ENCODE results near the gene SLC52A3. TPM values are rescaled to one million over a fixed set of nuclear protein-coding genes. Genes with fewer than 3 reads are reported as not detected.

The SLC52A3 gene
- 5.0 and 5.1 TPM in 2 replicates for polyA plus RNA-seq (2013)

DNA sequence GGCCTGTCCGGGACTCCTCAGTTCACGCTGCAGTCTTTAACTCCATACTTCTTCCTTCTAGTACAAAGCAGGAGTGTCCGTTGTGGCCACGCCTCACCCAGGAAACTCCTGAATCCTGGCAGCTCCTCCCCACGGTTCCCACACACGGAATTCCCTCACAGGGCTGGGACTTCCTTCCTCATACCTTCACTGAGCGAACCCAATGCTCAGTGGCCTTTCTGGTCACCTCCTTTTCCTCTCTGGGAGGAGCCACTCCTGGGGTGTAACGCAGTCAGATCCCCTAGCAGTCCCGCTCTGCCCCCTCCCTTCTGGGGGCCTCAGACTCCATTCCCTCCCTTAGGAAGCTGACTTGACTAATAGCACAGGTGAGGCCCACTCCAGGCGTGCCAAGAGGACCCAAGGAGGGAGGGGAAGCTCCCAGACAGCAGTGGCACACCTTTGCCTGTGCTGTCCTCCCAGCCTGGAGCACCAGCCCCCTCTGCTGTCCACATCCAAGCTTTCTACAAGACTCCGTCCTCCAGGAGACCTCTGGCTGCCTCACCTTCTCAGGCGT lies at the start of gene SLC52A3:
TSS of gene SLC52A3 (minus strand) at position 75 of the 553 bp plus-strand sequence. CDS start 2,726 bp downstream, outside the sequence.
- Histone ChIP-seq H3K4me3 (ENCODE audit: low read depth, low read length) (no peak within 1 kb of the TSS), H3K27me3 (ENCODE audit: insufficient read depth, low read length) (no peaks in the 10 kb centered on the region), H4K91ac (ENCODE audit: low read depth, low read length) (peak within 1 kb of the TSS; percentile 13), H3K4me2 (ENCODE audit: low read length) (no peak within 1 kb of the TSS), H3K14ac (ENCODE audit: low read length) (no peak within 1 kb of the TSS), H2AFZ (ENCODE audit: insufficient read depth, low read length, poor library complexity) (peak within 1 kb of the TSS; percentile 5), H4K12ac (ENCODE audit: low read depth, low read length) (no peak within 1 kb of the TSS), H3K36me3 (ENCODE audit: control insufficient read depth in 1 of 2, insufficient read depth in 2 of 2, low read length in 2 of 2) (no peaks in the 10 kb centered on the region), H3K9ac (ENCODE audit: low read length) (no peak within 1 kb of the TSS), H3K79me1 (ENCODE audit: low read length) (no peaks in the 10 kb centered on the region), H3K23ac (ENCODE audit: low read length) (no peak within 1 kb of the TSS), H2BK5ac (ENCODE audit: low read depth, low read length, poor library complexity) (no peak within 1 kb of the TSS), H2BK120ac (ENCODE audit: insufficient read depth, low read length, poor library complexity) (no peak within 1 kb of the TSS), H3K9me3 (ENCODE audit: insufficient read depth, low read depth, low read length) (no peaks in the 10 kb centered on the region), H2AK5ac (ENCODE audit: low read length) (no peak within 1 kb of the TSS), H3K27ac (ENCODE audit: low read depth, low read length) (no peak within 1 kb of the TSS), H3K79me2 (ENCODE audit: control insufficient read depth, insufficient read depth, low read length, poor library complexity) (no peaks in the 10 kb centered on the region), H3K18ac (ENCODE audit: low read length) (no peak within 1 kb of the TSS), H3K4me1 (ENCODE audit: control insufficient read depth in 1 of 2, insufficient read depth in 2 of 2, low read length in 2 of 2) (no peaks in the 10 kb centered on the region), H3K4ac (ENCODE audit: low read depth, low read length) (no peak within 1 kb of the TSS), H2BK12ac (ENCODE audit: low read length) (no peak within 1 kb of the TSS), H4K8ac (ENCODE audit: low read depth, low read length) (peak within 1 kb of the TSS; percentile 26)
- DNase-seq, result peak; percentile 33 to 41
- no CpG with 5 or more reads among the region's 12 CpGs for WGBS (ENCODE audit: extremely low coverage, insufficient coverage, insufficient read length)

DNA sequence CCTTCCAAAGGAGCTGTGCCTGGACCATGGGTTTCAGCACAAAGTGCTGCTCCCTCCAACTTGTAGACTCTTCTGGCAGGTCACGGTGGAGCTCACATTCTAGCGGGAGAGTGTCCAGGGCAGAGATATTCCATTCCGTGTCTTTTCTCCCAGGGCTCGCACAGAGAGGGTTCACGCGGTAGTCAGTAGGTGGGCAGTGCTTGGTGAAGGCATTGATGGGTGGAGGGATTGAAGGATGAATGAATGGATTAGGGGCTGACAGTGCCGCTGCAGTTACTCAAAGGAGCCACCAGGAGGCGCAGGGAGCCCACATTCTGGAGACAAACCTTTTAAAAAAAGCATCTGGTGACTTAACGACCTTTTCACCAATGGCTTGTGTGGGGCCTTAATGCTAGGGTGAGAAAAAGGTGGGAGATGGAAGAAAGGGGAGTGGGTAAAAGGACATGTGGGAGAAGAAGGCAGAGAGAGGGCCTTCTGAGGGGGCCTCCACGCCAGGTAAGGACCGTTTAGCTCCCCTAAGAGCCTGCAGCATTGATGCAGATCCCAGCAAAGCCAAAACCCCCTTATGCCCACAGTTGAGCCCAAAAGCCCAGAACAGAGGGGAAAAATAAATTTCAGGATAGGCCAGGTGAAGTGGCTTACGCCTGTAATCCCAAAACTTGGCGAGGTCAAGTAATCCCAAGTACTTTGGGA lies 47.8 kb upstream of the SLC52A3 start:
- no peaks in the 10 kb centered on the region for H3K79me1 ChIP-seq (ENCODE audit: low read length)
- no peak overlapping the region for H2BK5ac ChIP-seq (ENCODE audit: low read depth, low read length, poor library complexity)
- H2BK12ac ChIP-seq (ENCODE audit: low read length), result no peak overlapping the region
- H4K8ac ChIP-seq (ENCODE audit: low read depth, low read length), result no peak overlapping the region
- H4K12ac ChIP-seq (ENCODE audit: low read depth, low read length), result no peak overlapping the region
- H3K18ac ChIP-seq (ENCODE audit: low read length), result no peak overlapping the region
- H2AFZ ChIP-seq (ENCODE audit: insufficient read depth, low read length, poor library complexity), result no peak overlapping the region
- H4K91ac ChIP-seq (ENCODE audit: low read depth, low read length), result no peak overlapping the region
- no peak overlapping the region for H3K4ac ChIP-seq (ENCODE audit: low read depth, low read length)
- no peak overlapping the region for H3K4me3 ChIP-seq (ENCODE audit: low read depth, low read length)
- H3K27ac ChIP-seq (ENCODE audit: low read depth, low read length), result no peak overlapping the region
- H3K27me3 ChIP-seq (ENCODE audit: insufficient read depth, low read length), result no peaks in the 10 kb centered on the region
- no peak overlapping the region for H2BK120ac ChIP-seq (ENCODE audit: insufficient read depth, low read length, poor library complexity)
- no peak overlapping the region for H3K23ac ChIP-seq (ENCODE audit: low read length)
- no CpG with 5 or more reads among the region's 13 CpGs for WGBS (ENCODE audit: extremely low coverage, insufficient coverage, insufficient read length)
- no peak overlapping the region for H3K14ac ChIP-seq (ENCODE audit: low read length)
- peaks cover 2% of the 10 kb centered on the region for H3K9me3 ChIP-seq (ENCODE audit: insufficient read depth, low read depth, low read length)
- no peaks in the 10 kb centered on the region for H3K4me1 ChIP-seq (ENCODE audit: control insufficient read depth in 1 of 2, insufficient read depth in 2 of 2, low read length in 2 of 2)
- no peaks in the 10 kb centered on the region for H3K36me3 ChIP-seq (ENCODE audit: control insufficient read depth in 1 of 2, insufficient read depth in 2 of 2, low read length in 2 of 2)
- no peaks in the 10 kb centered on the region for H3K79me2 ChIP-seq (ENCODE audit: control insufficient read depth, insufficient read depth, low read length, poor library complexity)
- H3K4me2 ChIP-seq (ENCODE audit: low read length), result no peak overlapping the region
- no peak overlapping the region for H2AK5ac ChIP-seq (ENCODE audit: low read length)
- DNase-seq, result peak; percentile 57 to 85
- H3K9ac ChIP-seq (ENCODE audit: low read length), result no peak overlapping the region

DNA sequence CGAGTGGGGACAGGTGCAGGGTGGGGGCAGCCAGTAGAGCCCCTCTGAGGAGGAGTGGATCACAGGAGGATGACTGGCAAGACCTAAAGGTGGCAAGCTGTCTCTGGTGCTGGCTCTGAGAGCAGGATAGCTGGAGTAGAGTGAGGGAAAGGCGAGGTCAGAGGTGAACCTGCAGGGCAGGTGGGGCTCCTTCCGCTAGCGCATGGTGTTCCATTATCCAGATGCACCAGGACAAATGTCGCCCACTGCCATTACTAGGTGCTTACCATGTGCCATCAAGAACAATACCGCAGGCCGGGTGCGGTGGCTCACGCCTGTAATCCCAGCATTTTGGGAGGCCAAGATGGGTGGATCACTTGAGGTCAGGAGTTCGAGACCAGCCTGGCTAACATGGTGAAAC lies 46.9 kb upstream of the SLC52A3 start:
- H3K4ac ChIP-seq (ENCODE audit: low read depth, low read length), result no peak overlapping the region
- no peak overlapping the region for H3K9ac ChIP-seq (ENCODE audit: low read length)
- no peak overlapping the region for H4K91ac ChIP-seq (ENCODE audit: low read depth, low read length)
- no peaks in the 10 kb centered on the region for H3K4me1 ChIP-seq (ENCODE audit: control insufficient read depth in 1 of 2, insufficient read depth in 2 of 2, low read length in 2 of 2)
- no CpG with 5 or more reads among the region's 10 CpGs for WGBS (ENCODE audit: extremely low coverage, insufficient coverage, insufficient read length)
- peaks cover 2% of the 10 kb centered on the region for H3K9me3 ChIP-seq (ENCODE audit: insufficient read depth, low read depth, low read length)
- H3K36me3 ChIP-seq (ENCODE audit: control insufficient read depth in 1 of 2, insufficient read depth in 2 of 2, low read length in 2 of 2), result no peaks in the 10 kb centered on the region
- H3K4me3 ChIP-seq (ENCODE audit: low read depth, low read length), result no peak overlapping the region
- H2AFZ ChIP-seq (ENCODE audit: insufficient read depth, low read length, poor library complexity), result no peak overlapping the region
- no peak overlapping the region for H2BK12ac ChIP-seq (ENCODE audit: low read length)
- no peak overlapping the region for H4K12ac ChIP-seq (ENCODE audit: low read depth, low read length)
- no peaks in the 10 kb centered on the region for H3K79me1 ChIP-seq (ENCODE audit: low read length)
- no peak overlapping the region for H4K8ac ChIP-seq (ENCODE audit: low read depth, low read length)
- H3K27me3 ChIP-seq (ENCODE audit: insufficient read depth, low read length), result no peaks in the 10 kb centered on the region
- H2BK120ac ChIP-seq (ENCODE audit: insufficient read depth, low read length, poor library complexity), result no peak overlapping the region
- H3K4me2 ChIP-seq (ENCODE audit: low read length), result no peak overlapping the region
- no peak overlapping the region for H2AK5ac ChIP-seq (ENCODE audit: low read length)
- H2BK5ac ChIP-seq (ENCODE audit: low read depth, low read length, poor library complexity), result no peak overlapping the region
- H3K79me2 ChIP-seq (ENCODE audit: control insufficient read depth, insufficient read depth, low read length, poor library complexity), result no peaks in the 10 kb centered on the region
- DNase-seq, result no peak
- H3K27ac ChIP-seq (ENCODE audit: low read depth, low read length), result no peak overlapping the region
- H3K14ac ChIP-seq (ENCODE audit: low read length), result no peak overlapping the region
- no peak overlapping the region for H3K23ac ChIP-seq (ENCODE audit: low read length)
- no peak overlapping the region for H3K18ac ChIP-seq (ENCODE audit: low read length)

DNA sequence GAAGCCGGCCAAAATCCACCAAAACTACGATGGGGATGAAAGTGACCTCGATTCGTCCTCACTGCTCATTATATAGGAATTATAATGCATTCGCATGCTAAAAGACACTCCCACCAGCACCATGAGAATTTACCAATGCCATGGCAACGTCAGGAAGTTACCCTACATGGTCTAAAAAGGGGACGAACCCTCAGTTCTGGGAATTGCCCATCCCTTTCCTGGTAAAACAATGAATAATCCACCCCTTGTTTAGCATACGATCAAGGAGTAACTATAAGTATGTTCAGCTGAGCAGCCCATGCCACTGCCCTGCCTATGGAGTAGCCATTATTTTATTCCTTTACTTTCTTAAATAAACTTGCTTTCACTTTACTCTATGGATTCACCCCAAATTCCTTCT lies 45.1 kb upstream of the SLC52A3 start:
- no peak overlapping the region for H3K27ac ChIP-seq (ENCODE audit: low read depth, low read length)
- no peaks in the 10 kb centered on the region for H3K79me2 ChIP-seq (ENCODE audit: control insufficient read depth, insufficient read depth, low read length, poor library complexity)
- no peak overlapping the region for H2BK5ac ChIP-seq (ENCODE audit: low read depth, low read length, poor library complexity)
- no peak overlapping the region for H3K18ac ChIP-seq (ENCODE audit: low read length)
- no peak overlapping the region for H2AFZ ChIP-seq (ENCODE audit: insufficient read depth, low read length, poor library complexity)
- no peaks in the 10 kb centered on the region for H3K79me1 ChIP-seq (ENCODE audit: low read length)
- H3K23ac ChIP-seq (ENCODE audit: low read length), result no peak overlapping the region
- no peak overlapping the region for H3K14ac ChIP-seq (ENCODE audit: low read length)
- no peaks in the 10 kb centered on the region for H3K27me3 ChIP-seq (ENCODE audit: insufficient read depth, low read length)
- no peak overlapping the region for H2AK5ac ChIP-seq (ENCODE audit: low read length)
- WGBS (ENCODE audit: extremely low coverage, insufficient coverage, insufficient read length), result no CpG with 5 or more reads among the region's 8 CpGs
- H4K12ac ChIP-seq (ENCODE audit: low read depth, low read length), result no peak overlapping the region
- no peak overlapping the region for H4K91ac ChIP-seq (ENCODE audit: low read depth, low read length)
- peaks cover 2% of the 10 kb centered on the region for H3K9me3 ChIP-seq (ENCODE audit: insufficient read depth, low read depth, low read length)
- H3K36me3 ChIP-seq (ENCODE audit: control insufficient read depth in 1 of 2, insufficient read depth in 2 of 2, low read length in 2 of 2), result no peaks in the 10 kb centered on the region
- no peak overlapping the region for H3K9ac ChIP-seq (ENCODE audit: low read length)
- H3K4ac ChIP-seq (ENCODE audit: low read depth, low read length), result no peak overlapping the region
- H4K8ac ChIP-seq (ENCODE audit: low read depth, low read length), result no peak overlapping the region
- no peaks in the 10 kb centered on the region for H3K4me1 ChIP-seq (ENCODE audit: control insufficient read depth in 1 of 2, insufficient read depth in 2 of 2, low read length in 2 of 2)
- H3K4me3 ChIP-seq (ENCODE audit: low read depth, low read length), result no peak overlapping the region
- H3K4me2 ChIP-seq (ENCODE audit: low read length), result no peak overlapping the region
- no peak overlapping the region for H2BK120ac ChIP-seq (ENCODE audit: insufficient read depth, low read length, poor library complexity)
- H2BK12ac ChIP-seq (ENCODE audit: low read length), result no peak overlapping the region
- DNase-seq, result no peak
